ENCODE measurements around the gene GMPPB. TPM values are rescaled to one million over a fixed set of nuclear protein-coding genes. Genes with fewer than 3 reads are reported as not detected.
A peak's percentile ranks its signal among the peaks of the same experiment; 100 is the strongest.

GMPPB gene
- total and polyA plus RNA-seq, 9 of the 15 experiments (the other 6 are each of a cell fraction or from before 2014, with no cell fraction given), result 0.53 to 17.4 (median 8.1) TPM

DNA sequence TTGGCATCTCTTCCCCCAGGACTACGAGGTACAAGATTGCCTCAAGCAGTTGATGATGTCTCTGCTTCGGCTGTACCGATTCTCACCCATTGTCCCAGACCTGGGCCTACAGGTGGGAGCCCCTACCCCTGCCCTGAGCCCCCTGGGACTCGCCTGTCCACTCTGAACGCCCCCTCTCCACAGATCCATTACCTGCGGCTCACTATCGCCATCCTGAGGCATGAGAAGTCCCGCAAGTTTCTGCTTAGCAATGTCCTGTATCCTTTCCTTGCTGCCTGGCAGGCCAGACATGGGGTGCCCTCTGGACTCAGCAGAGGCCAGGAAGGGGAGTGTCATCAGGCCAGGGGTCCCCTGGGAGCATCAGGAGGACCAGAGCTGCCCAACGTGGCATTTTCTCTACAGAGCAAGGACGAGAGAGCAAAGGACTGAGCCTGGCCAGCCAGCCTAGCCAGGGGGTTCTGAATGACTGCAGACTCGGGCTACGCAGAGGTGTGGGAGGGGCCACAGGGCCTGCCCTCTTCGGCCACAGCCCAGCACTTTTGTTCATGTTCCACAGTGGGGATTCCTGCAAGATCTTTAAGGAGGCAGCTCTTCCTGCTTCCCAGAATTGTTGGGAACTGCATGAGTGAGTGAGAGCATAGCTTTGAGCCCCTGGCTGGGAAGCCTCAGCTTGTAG is 23.2 kb downstream of the GMPPB start:
- Histone ChIP-seq H3K4me2 (ENCODE audit: insufficient read depth, low read length) (no peak overlapping the region), H3K27ac (ENCODE audit: extremely low read depth, low read depth, low read length) (no peak overlapping the region), H2AFZ (ENCODE audit: low read depth, low read length) (no peak overlapping the region), H3K79me2 (ENCODE audit: control insufficient read depth, insufficient read depth, low read length) (no peaks in the 10 kb centered on the region), H3K9me3 (replicated peaks; ENCODE audit: control insufficient read depth, insufficient read depth, low read depth, low read length) (no peaks in the 10 kb centered on the region), H3K9me1 (ENCODE audit: control insufficient read depth, insufficient read depth, low read length) (peaks cover 3% of the 10 kb centered on the region), H3K9ac (ENCODE audit: insufficient read depth in 1 of 2, low read depth in 2 of 2, low read length in 2 of 2) (no peak overlapping the region; a peak in 1 of 4 replicates), H3K27me3 (ENCODE audit: control insufficient read depth in 2 of 2, insufficient read depth in 2 of 2, low read length in 2 of 2) (no peaks in the 10 kb centered on the region), H3K36me3 (ENCODE audit: control insufficient read depth, insufficient read depth, low read length) (peaks cover 75% of the 10 kb centered on the region; the same call in 2 of the 3 replicates), H3K4me1 (replicated peaks in 1 of 2; ENCODE audit: control insufficient read depth in 2 of 2, insufficient read depth in 2 of 2, low read length in 2 of 2) (peaks cover 0 to 10% of the 10 kb centered on the region in 2 experiments; a peak in 2 of 5 replicates), H3K4me3 (no peak overlapping the region), H4K20me1 (replicated peaks; ENCODE audit: control insufficient read depth, insufficient read depth, low read length) (no peaks in the 10 kb centered on the region)
- no peak for FAIRE-seq
- no peak for DNase-seq (ENCODE audit: extremely low read depth in 1 of 4, low spot score in 3 of 4)
- CTCF ChIA-PET (ENCODE audit: low intra/inter-chr PET ratio), result no interaction called here
- no peak for ATAC-seq
- intact Hi-C loops (cut with micrococcal nuclease), result loop anchor here (1.0 to 5.0 kb wide), 2 partner anchors 161 to 207 kb away; no protein-coding TSS in a partner anchor
- in situ Hi-C loops (cut with MboI), result loop anchor here (5.0 kb wide), 1 partner anchor 142 kb away; no protein-coding TSS in a partner anchor
- 75% methylated on average over 11 of the region's 13 CpGs for WGBS (ENCODE audit: insufficient coverage, low coverage, missing lambda C conversion rate)
- TF ChIP-seq MCM3 (IDR thresholded peaks at IDR 0.05), result no peak
- TF ChIP-seq CHD2 (IDR thresholded peaks at IDR 0.05; ENCODE audit: low read depth, low read length), result no peak
- TF ChIP-seq XRCC5 (IDR thresholded peaks at IDR 0.05; ENCODE audit: low read depth, low read length), result no peak
- TF ChIP-seq FOXP4 (CRISPR knock-in tag; IDR thresholded peaks at IDR 0.05; ENCODE audit: borderline replicate concordance), result no peak
- no peak for TF ChIP-seq ZNF561 (CRISPR knock-in tag; conservative IDR thresholded peaks at IDR 0.05)
- TF ChIP-seq FOS (IDR thresholded peaks at IDR 0.05; ENCODE audit: extremely low read depth, insufficient read length), result no peak
- peak in 1 of 2 experiments; percentile 14; a peak in 1 of 4 replicates for TF ChIP-seq RAD21 (CRISPR knock-in tag; conservative IDR thresholded peaks at IDR 0.05 in 1 of 2, IDR thresholded peaks at IDR 0.05 in 1 of 2)
- peak in 2 of 3 experiments; percentile 20 to 29; a peak in 2 of 6 replicates for TF ChIP-seq CTCF (IDR thresholded peaks at IDR 0.05 in 2 of 3, conservative IDR thresholded peaks at IDR 0.05 in 1 of 3; ENCODE audit: insufficient read depth in 2 of 3, low read depth in 1 of 3, low read length in 3 of 3)
- TF ChIP-seq CLOCK (CRISPR knock-in tag; IDR thresholded peaks at IDR 0.05; ENCODE audit: borderline replicate concordance), result no peak
- TF ChIP-seq TAF9B (IDR thresholded peaks at IDR 0.05; ENCODE audit: partially characterized antibody), result no peak
- TF ChIP-seq ILF3 (IDR thresholded peaks at IDR 0.05; ENCODE audit: borderline replicate concordance), result no peak
- no peak for TF ChIP-seq ATF1 (CRISPR knock-in tag; IDR thresholded peaks at IDR 0.05)
- TF ChIP-seq ATF1 (tag; IDR thresholded peaks at IDR 0.05), result no peak
- BruUV-seq (replicated peaks), result no TSS peak
- POLR2A ChIA-PET, result interaction anchor here (0.6 to 0.7 kb wide), 2 partner anchors 92 to 199 kb away, joined by 4 read pairs; no protein-coding TSS in a partner anchor

All from K562 (cell line).